ENCODE results near the gene MET.
"Not testable (repeated sequence)": the region's sequence is repeated elsewhere in the genome, so short reads cannot be mapped to it uniquely, and the experiment has no call there.

MET gene

GRCh38 chr7:116698930-116699721 lies 27.1 kb downstream of the MET start:
- DNase-seq, result no peak

DNA sequence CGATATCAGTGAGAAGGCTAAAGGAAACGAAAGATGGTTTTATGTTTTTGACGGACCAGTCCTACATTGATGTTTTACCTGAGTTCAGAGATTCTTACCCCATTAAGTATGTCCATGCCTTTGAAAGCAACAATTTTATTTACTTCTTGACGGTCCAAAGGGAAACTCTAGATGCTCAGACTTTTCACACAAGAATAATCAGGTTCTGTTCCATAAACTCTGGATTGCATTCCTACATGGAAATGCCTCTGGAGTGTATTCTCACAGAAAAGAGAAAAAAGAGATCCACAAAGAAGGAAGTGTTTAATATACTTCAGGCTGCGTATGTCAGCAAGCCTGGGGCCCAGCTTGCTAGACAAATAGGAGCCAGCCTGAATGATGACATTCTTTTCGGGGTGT lies 27.7 kb downstream of the MET start:
- no peak for DNase-seq

- no peak for DNase-seq
Measured at GRCh38 chr7:116702046-116702785, 30.2 kb downstream of the MET start.

- no peak for DNase-seq
Measured at GRCh38 chr7:116704650-116705228, 32.7 kb downstream of the MET start.

DNA sequence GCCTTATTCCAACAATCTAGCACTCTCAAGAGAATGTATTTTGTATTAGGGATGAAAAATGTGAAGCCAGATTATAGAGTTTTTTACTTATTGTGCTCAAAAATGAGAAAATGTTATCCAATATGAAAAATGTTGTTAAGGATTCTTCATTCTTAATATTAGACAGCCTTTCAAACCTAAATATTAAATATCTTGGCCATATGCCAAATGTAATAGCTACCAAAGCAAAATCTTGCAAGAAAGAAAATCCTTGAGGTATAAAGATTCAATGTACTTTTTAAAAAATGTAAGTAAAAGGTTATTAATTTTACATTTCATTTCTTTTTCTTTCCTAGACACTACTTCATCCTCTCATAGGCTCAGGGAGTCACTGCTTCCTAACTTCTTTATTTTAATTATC lies 33.4 kb downstream of the MET start:
- no peak for DNase-seq

- no peak for DNase-seq
Measured at GRCh38 chr7:116706668-116707126, 34.7 kb downstream of the MET start.

GRCh38 chr7:116707289-116707688 lies 35.3 kb downstream of the MET start:
- no peak for DNase-seq

GRCh38 chr7:116708248-116708647 lies 36.3 kb downstream of the MET start:
- no peak for DNase-seq

- no peak for DNase-seq
Measured at GRCh38 chr7:116708861-116709260, 36.9 kb downstream of the MET start.

GRCh38 chr7:116709336-116709735 lies 37.3 kb downstream of the MET start:
- DNase-seq, result no peak

- DNase-seq, result no peak
Measured at GRCh38 chr7:116710764-116711452, 38.9 kb downstream of the MET start.

- no peak for DNase-seq
Measured at GRCh38 chr7:116711790-116712189, 39.8 kb downstream of the MET start.

DNA sequence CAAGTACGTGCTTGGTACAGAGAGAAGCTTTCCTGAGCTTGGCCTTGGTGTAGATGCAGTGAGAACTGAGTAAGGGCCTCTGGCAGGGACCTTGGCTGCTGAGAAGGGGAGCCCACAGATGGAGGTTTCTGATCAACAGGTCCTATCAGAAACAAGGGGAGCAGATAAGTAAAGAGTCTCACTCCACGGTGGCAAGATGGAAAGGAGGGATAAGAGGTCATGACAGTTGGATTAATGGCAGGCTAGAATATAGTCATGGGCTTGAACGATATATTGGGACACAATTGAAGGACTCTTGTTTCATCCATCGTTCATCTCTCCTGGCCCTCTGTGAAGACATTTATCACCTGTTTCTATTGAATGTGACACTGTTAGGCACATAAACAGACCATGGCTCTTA lies 41.5 kb downstream of the MET start:
- no peak for DNase-seq

- DNase-seq, result no peak
Measured at GRCh38 chr7:116713918-116714317, 41.9 kb downstream of the MET start.

- DNase-seq, result no peak
Measured at GRCh38 chr7:116715077-116715476, 43.1 kb downstream of the MET start.

- no peak for DNase-seq
Measured at GRCh38 chr7:116717137-116717536, 45.1 kb downstream of the MET start.

DNA sequence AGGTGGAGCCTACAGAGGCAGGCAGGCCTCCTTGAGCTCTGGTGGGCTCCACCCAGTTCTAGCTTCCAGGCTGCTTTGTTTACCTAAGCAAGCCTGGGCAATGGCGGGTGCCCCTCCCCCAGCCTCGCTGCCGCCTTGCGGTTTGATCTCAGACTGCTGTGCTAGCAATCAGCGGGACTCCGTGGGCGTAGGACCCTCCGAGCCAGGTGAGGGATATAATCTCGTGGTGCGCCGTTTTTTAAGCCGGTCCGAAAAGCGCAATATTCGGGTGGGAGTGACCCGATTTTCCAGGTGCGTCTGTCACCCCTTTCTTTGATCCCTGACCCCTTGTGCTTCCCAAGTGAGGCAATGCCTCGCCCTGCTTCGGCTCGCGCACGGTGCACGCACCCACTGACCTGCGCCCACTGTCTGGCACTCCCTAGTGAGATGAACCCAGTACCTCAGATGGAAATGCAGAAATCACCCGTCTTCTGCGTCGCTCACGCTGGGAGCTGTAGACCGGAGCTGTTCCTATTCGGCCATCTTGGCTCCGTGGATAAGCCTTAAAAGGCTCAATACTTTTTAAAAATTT lies 52.0 kb downstream of the MET start:
- not testable (repeated sequence) for DNase-seq

- no peak for DNase-seq
Measured at GRCh38 chr7:116724560-116725231, 52.7 kb downstream of the MET start.

- no peak for DNase-seq
Measured at GRCh38 chr7:116726149-116726548, 54.2 kb downstream of the MET start.

GRCh38 chr7:116726713-116727431 lies 54.9 kb downstream of the MET start:
- DNase-seq, result no peak

- DNase-seq, result no peak
Measured at GRCh38 chr7:116727432-116728009, 55.5 kb downstream of the MET start.
